HG02884 (cell line): Measurements from ENCODE around the gene IRF4.

Experiments
- ATAC-seq: cut with Tn5 transposase; IDR thresholded peaks from one replicate; pipeline ENCODE4 v1.9.1; 2021; ENCODE audit warnings: mild to moderate bottlenecking, moderate library complexity; ENCODE audit not compliant: unreplicated experiment

Gene IRF4

GRCh38 chr6:453152-453551, 61.6 kb downstream of the IRF4 start:
- ATAC-seq, result no peak

- ATAC-seq, result no peak
Measured at GRCh38 chr6:454148-454991, 62.8 kb downstream of the IRF4 start.

GRCh38 chr6:455006-455585, 63.5 kb downstream of the IRF4 start:
- ATAC-seq, result no peak

GRCh38 chr6:455835-456234, 64.3 kb downstream of the IRF4 start:
- no peak for ATAC-seq

- no peak for ATAC-seq
Measured at GRCh38 chr6:456358-456867, 64.9 kb downstream of the IRF4 start.

GRCh38 chr6:456887-457286, 65.3 kb downstream of the IRF4 start:
- ATAC-seq, result no peak
